Measurements from ENCODE around the gene CFDP1. TPM values are rescaled to one million over a fixed set of nuclear protein-coding genes. Genes with fewer than 3 reads are reported as not detected.
"Not testable (repeated sequence)": the region's sequence is repeated elsewhere in the genome, so short reads cannot be mapped to it uniquely, and the experiment has no call there.

The CFDP1 gene
- polyA plus RNA-seq, 3 donors from 2014 or later, result 30.9 to 38.8 (median 32.6) TPM

GRCh38 chr16:75446416-75446815 is 13.1 kb upstream of the CFDP1 start:
- no peaks in the 10 kb centered on the region for H3K27me3 Mint-ChIP-seq (ENCODE audit: low read depth in 3 of 3)
- H3K27ac Mint-ChIP-seq, result peak overlapping the region in 1 of 6 donors; percentile 39
- H3K4me1 Mint-ChIP-seq, result peaks cover 0 to 2% of the 10 kb centered on the region in 2 donors
- DNase-seq, result no peak
- peaks cover 0 to 8% (median 4%) of the 10 kb centered on the region in 3 donors for H3K36me3 Mint-ChIP-seq
- H3K9me3 Mint-ChIP-seq, result no peaks in the 10 kb centered on the region
- no peak overlapping the region for H3K4me3 Mint-ChIP-seq

GRCh38 chr16:75445298-75445697 is 12.0 kb upstream of the CFDP1 start:
- H3K9me3 Mint-ChIP-seq, result no peaks in the 10 kb centered on the region
- no peak overlapping the region for H3K27ac Mint-ChIP-seq
- peaks cover 0 to 8% (median 4%) of the 10 kb centered on the region in 3 donors for H3K36me3 Mint-ChIP-seq

GRCh38 chr16:75443298-75443697 is 10.0 kb upstream of the CFDP1 start:
- Mint-ChIP-seq H3K4me1 (no peaks in the 10 kb centered on the region), H3K36me3 (peaks cover 0 to 3% (median 0%) of the 10 kb centered on the region in 3 donors)

More at GRCh38 chr16:75445298-75445697, 12.0 kb upstream of the CFDP1 start:
- no peak overlapping the region for H3K4me3 Mint-ChIP-seq
- H3K4me1 Mint-ChIP-seq, result peaks cover 0 to 2% of the 10 kb centered on the region in 2 donors
- DNase-seq, result no peak
- no peaks in the 10 kb centered on the region for H3K27me3 Mint-ChIP-seq (ENCODE audit: low read depth in 3 of 3)

GRCh38 chr16:75433732-75434413 is 570 bp upstream of the CFDP1 start:
- no peaks in the 10 kb centered on the region for H3K9me3 Mint-ChIP-seq
- H3K27ac Mint-ChIP-seq, result peak overlapping the region; percentile 95 to 98 (median 96)
- peak overlapping the region; percentile 89 to 94 (median 93) for H3K4me3 Mint-ChIP-seq
- H3K27me3 Mint-ChIP-seq (ENCODE audit: low read depth in 3 of 3), result peaks cover 8 to 13% (median 13%) of the 10 kb centered on the region in 3 donors
- H3K4me1 Mint-ChIP-seq, result peaks cover 24 to 27% of the 10 kb centered on the region in 2 donors
- no peaks in the 10 kb centered on the region for H3K36me3 Mint-ChIP-seq
- peak; percentile 81 to 87 (median 85) for DNase-seq

More at GRCh38 chr16:75443298-75443697, 10.0 kb upstream of the CFDP1 start:
- no peak overlapping the region for H3K27ac Mint-ChIP-seq
- H3K4me3 Mint-ChIP-seq, result no peak overlapping the region
- no peak for DNase-seq
- H3K9me3 Mint-ChIP-seq, result no peaks in the 10 kb centered on the region
- H3K27me3 Mint-ChIP-seq (ENCODE audit: low read depth in 3 of 3), result no peaks in the 10 kb centered on the region

GRCh38 chr16:75429621-75430403 is 3.5 kb downstream of the CFDP1 start:
- peak overlapping the region in 3 of 5 donors; percentile 18 to 53 (median 30) for H3K4me3 Mint-ChIP-seq
- peak overlapping the region in 2 of 6 donors; percentile 8 to 50 for H3K27ac Mint-ChIP-seq
- H3K4me1 Mint-ChIP-seq, result peaks cover 27 to 31% of the 10 kb centered on the region in 2 donors
- no peaks in the 10 kb centered on the region for H3K9me3 Mint-ChIP-seq
- DNase-seq, result no peak
- peaks cover 8 to 13% (median 13%) of the 10 kb centered on the region in 3 donors for H3K27me3 Mint-ChIP-seq (ENCODE audit: low read depth in 3 of 3)
- no peaks in the 10 kb centered on the region for H3K36me3 Mint-ChIP-seq

GRCh38 chr16:75426524-75426923 is 6.8 kb downstream of the CFDP1 start:
- Mint-ChIP-seq H3K4me1 (peaks cover 11 to 15% of the 10 kb centered on the region in 2 donors), H3K27ac (peak overlapping the region in 1 of 6 donors; percentile 71)
- H3K9me3 Mint-ChIP-seq; H3K4me3 Mint-ChIP-seq; H3K27me3 Mint-ChIP-seq (ENCODE audit: low read depth in 3 of 3); H3K36me3 Mint-ChIP-seq; DNase-seq: not testable (repeated sequence)

GRCh38 chr16:75424105-75424762 is 9.1 kb downstream of the CFDP1 start:
- H3K36me3 Mint-ChIP-seq; H3K27me3 Mint-ChIP-seq (ENCODE audit: low read depth in 3 of 3); H3K4me3 Mint-ChIP-seq; DNase-seq; H3K9me3 Mint-ChIP-seq; H3K27ac Mint-ChIP-seq: not testable (repeated sequence)
- peaks cover 15 to 28% of the 10 kb centered on the region in 2 donors for H3K4me1 Mint-ChIP-seq

- no peaks in the 10 kb centered on the region for H3K9me3 Mint-ChIP-seq
- H3K36me3 Mint-ChIP-seq, result no peaks in the 10 kb centered on the region
- DNase-seq, result no peak
- no peak overlapping the region for H3K27ac Mint-ChIP-seq
- no peak overlapping the region for H3K4me3 Mint-ChIP-seq
- no peaks in the 10 kb centered on the region for H3K27me3 Mint-ChIP-seq (ENCODE audit: low read depth in 3 of 3)
- H3K4me1 Mint-ChIP-seq, result peaks cover 15 to 28% of the 10 kb centered on the region in 2 donors
Observed at GRCh38 chr16:75423723-75424104, 9.6 kb downstream of the CFDP1 start.

GRCh38 chr16:75421820-75422126 is 11.5 kb downstream of the CFDP1 start:
- H3K27ac Mint-ChIP-seq, result peak overlapping the region in 5 of 6 donors; percentile 0 to 79 (median 13)
- no peaks in the 10 kb centered on the region for H3K27me3 Mint-ChIP-seq (ENCODE audit: low read depth in 3 of 3)
- no peaks in the 10 kb centered on the region for H3K9me3 Mint-ChIP-seq
- no peaks in the 10 kb centered on the region for H3K36me3 Mint-ChIP-seq
- no peak overlapping the region for H3K4me3 Mint-ChIP-seq
- peaks cover 17 to 29% of the 10 kb centered on the region in 2 donors for H3K4me1 Mint-ChIP-seq
- no peak for DNase-seq

GRCh38 chr16:75420987-75421819 is 12.1 kb downstream of the CFDP1 start:
- H3K9me3 Mint-ChIP-seq, result no peaks in the 10 kb centered on the region
- no peaks in the 10 kb centered on the region for H3K27me3 Mint-ChIP-seq (ENCODE audit: low read depth in 3 of 3)
- H3K27ac Mint-ChIP-seq, result peak overlapping the region; percentile 0 to 79 (median 39)
- H3K4me1 Mint-ChIP-seq, result peaks cover 17 to 29% of the 10 kb centered on the region in 2 donors
- no peak for DNase-seq
- H3K4me3 Mint-ChIP-seq, result peak overlapping the region in 1 of 5 donors; percentile 56
- H3K36me3 Mint-ChIP-seq, result no peaks in the 10 kb centered on the region

- DNase-seq, result no peak
- Mint-ChIP-seq H3K27ac (no peak overlapping the region), H3K27me3 (ENCODE audit: low read depth in 3 of 3) (no peaks in the 10 kb centered on the region), H3K4me3 (no peak overlapping the region), H3K9me3 (no peaks in the 10 kb centered on the region), H3K36me3 (peaks cover 0 to 4% (median 4%) of the 10 kb centered on the region in 3 donors), H3K4me1 (peaks cover 19 to 44% of the 10 kb centered on the region in 2 donors)
Observed at GRCh38 chr16:75416904-75417565, 16.3 kb downstream of the CFDP1 start.

- DNase-seq, result no peak
- Mint-ChIP-seq H3K27ac (no peak overlapping the region), H3K27me3 (ENCODE audit: low read depth in 3 of 3) (no peaks in the 10 kb centered on the region), H3K36me3 (peaks cover 0 to 4% (median 4%) of the 10 kb centered on the region in 3 donors), H3K9me3 (no peaks in the 10 kb centered on the region), H3K4me3 (no peak overlapping the region), H3K4me1 (peaks cover 8 to 27% of the 10 kb centered on the region in 2 donors)
Observed at GRCh38 chr16:75415169-75415905, 18.0 kb downstream of the CFDP1 start.
